HCT116 (cell line): ENCODE results near the gene BZW2. TPM values are rescaled to one million over a fixed set of nuclear protein-coding genes. Genes with fewer than 3 reads are reported as not detected.

Source experiments
- ATAC-seq: fragments of 200-7000 bp; cut with Tn5 transposase; 2 replicates; pipeline ENCODE4 v1.9.1; 2020; ENCODE audit warnings: mild to moderate bottlenecking, moderate library complexity
- BruUV-seq: library from RNA; stranded (reverse); fragments of 400-500 nt; replicated peaks from 2 replicates; lab custom pipeline; 2021; lab: Mats Ljungman, UMichigan
- CTCF ChIA-PET: fragments of 300-600 bp; sonication (Branson Sonifier 250); formaldehyde crosslinking; loops from one replicate; lab custom pipeline; 2021; ENCODE audit warnings: antibody characterized with exemption; lab: Charles Lee
- POLR2A ChIA-PET: fragments of 300-600, 350-600 bp; sonication (Branson Sonifier 250); formaldehyde crosslinking; loops from one replicate; lab custom pipeline; 2021; ENCODE audit warnings: antibody characterized with exemption; lab: Charles Lee
- RAD21 ChIA-PET, 2 experiments: fragments of 300-600 bp; sonication (Branson Sonifier 250); formaldehyde crosslinking; loops; one replicate each; lab custom pipeline; 2023; ENCODE audit warnings: low total read pairs in 2 of 2; ENCODE audit not compliant: uncharacterized antibody in 2 of 2, unreplicated experiment in 2 of 2, low non-redundant PET in 1 of 2; lab: Charles Lee
- DNase-seq: peaks from one replicate; pipeline ENCODE4 v3.0.0-alpha.2; 2010; ENCODE audit warnings: low read depth, low spot score
- H2AFZ ChIP-seq: fragments of 200-600 bp; shearing (Covaris generic), sonication (generic); 2 replicates; pipeline ENCODE4 v1.6.1; 2017; ENCODE audit warnings: low read depth, mixed run types, mixed read lengths, antibody characterized with exemption, low read length; ENCODE audit not compliant: poor library complexity, severe bottlenecking
- H3K27ac ChIP-seq: 2 replicates; pipeline ENCODE4 v1.5.1; 2012; ENCODE audit warnings: low read depth, low read length
- H3K27me3 ChIP-seq: fragments of 200-600 bp; sonication (generic); 2 replicates; pipeline ENCODE4 v1.6.1; 2016; ENCODE audit warnings: mixed run types, low read length, mixed read lengths; ENCODE audit not compliant: insufficient read depth
- H3K36me3 ChIP-seq, 2 experiments: fragments of 200-500 bp in 1 of 2; fragments of 200-600 bp in 1 of 2; sonication (Bioruptor generic) in 1 of 2; sonication (generic) in 1 of 2; 2 replicates each; pipeline versions ENCODE4 v1.5.1 to v1.6.1; 2014 to 2016; ENCODE audit warnings: low read length in 2 of 2, inconsistent platforms in 1 of 2, mixed read lengths in 1 of 2, mixed run types in 1 of 2; ENCODE audit not compliant: insufficient read depth in 2 of 2, control insufficient read depth in 1 of 2
- H3K4me1 ChIP-seq, 2 experiments: fragments of 200-600 bp in 1 of 2; sonication (generic) in 1 of 2; 2 replicates each; pipeline versions ENCODE4 v1.5.1 to v1.6.1; 2012 to 2017; ENCODE audit warnings: low read length in 2 of 2, inconsistent platforms in 1 of 2, mild to moderate bottlenecking in 1 of 2, mixed read lengths in 1 of 2, mixed run types in 1 of 2, moderate library complexity in 1 of 2; ENCODE audit not compliant: insufficient read depth in 2 of 2, control insufficient read depth in 1 of 2
- H3K4me2 ChIP-seq: fragments of 200-600 bp; sonication (generic); 2 replicates; pipeline ENCODE4 v1.6.1; 2017; ENCODE audit warnings: mixed run types, low read length, mixed read lengths
- H3K4me3 ChIP-seq, 2 experiments: fragments of 200-600 bp in 1 of 2; sonication (generic) in 1 of 2; replicated peaks in 1 of 2; 2 replicates each; pipeline ENCODE4 v1.5.1; 2011 to 2016; ENCODE audit warnings: low read length in 2 of 2, control low read depth in 1 of 2, low read depth in 1 of 2, mild to moderate bottlenecking in 1 of 2, mixed read lengths in 1 of 2, mixed run types in 1 of 2
- H3K79me2 ChIP-seq: fragments of 200-600 bp; sonication (generic); 2 replicates; pipeline ENCODE4 v1.6.1; 2017; ENCODE audit warnings: mild to moderate bottlenecking, mixed run types, low read length, moderate library complexity, mixed read lengths; ENCODE audit not compliant: insufficient read depth
- H3K9ac ChIP-seq: fragments of 200-600 bp; sonication (generic); 2 replicates; pipeline ENCODE4 v1.6.1; 2016; ENCODE audit warnings: low read length, mixed read lengths
- H3K9me2 ChIP-seq: fragments of 200-600 bp; sonication (generic), shearing (Covaris generic); 2 replicates; pipeline ENCODE4 v1.6.1; 2017; ENCODE audit warnings: mixed run types, mild to moderate bottlenecking, moderate library complexity; ENCODE audit not compliant: insufficient read depth
- H3K9me3 ChIP-seq, 2 experiments: fragments of 200-500 bp in 1 of 2; fragments of 200-600 bp in 1 of 2; sonication (Bioruptor generic) in 1 of 2; sonication (generic) in 1 of 2; 2 replicates each; pipeline ENCODE4 v1.6.1; 2014 to 2017; ENCODE audit warnings: low read length in 2 of 2, mixed read lengths in 2 of 2, inconsistent platforms in 1 of 2, low read depth in 1 of 2, mild to moderate bottlenecking in 1 of 2, mixed run types in 1 of 2, moderate library complexity in 1 of 2; ENCODE audit not compliant: control insufficient read depth in 1 of 2, insufficient read depth in 1 of 2
- H4K20me1 ChIP-seq: fragments of 200-600 bp; sonication (generic), shearing (Covaris generic); 2 replicates; pipeline ENCODE4 v1.6.1; 2017; ENCODE audit warnings: mixed run types, mild to moderate bottlenecking, moderate library complexity; ENCODE audit not compliant: insufficient read depth
- CBX3 ChIP-seq: IDR thresholded peaks from 2 replicates; pipeline ENCODE4 v1.6.1; 2012; ENCODE audit warnings: low read depth
- CEBPB ChIP-seq: IDR thresholded peaks from 2 replicates; pipeline ENCODE4 v1.6.1; 2012; ENCODE audit warnings: low read depth
- ELF1 ChIP-seq: IDR thresholded peaks from 2 replicates; pipeline ENCODE4 v1.6.1; 2012; ENCODE audit warnings: low read depth, borderline replicate concordance
- EZH2phosphoT487 ChIP-seq: fragments of 200-600 bp; IDR thresholded peaks from 2 replicates; pipeline ENCODE4 v1.6.1; 2018; ENCODE audit warnings: antibody characterized with exemption, borderline replicate concordance
- FOSL1 ChIP-seq: IDR thresholded peaks from 2 replicates; pipeline ENCODE4 v1.6.1; 2012; ENCODE audit warnings: low read depth
- JUND ChIP-seq: IDR thresholded peaks from 2 replicates; pipeline ENCODE4 v1.6.1; 2012
- POLR2AphosphoS5 ChIP-seq: IDR thresholded peaks from 2 replicates; pipeline ENCODE4 v1.6.1; 2011; ENCODE audit warnings: mild to moderate bottlenecking, low read depth, low read length, moderate library complexity
- RAD21 ChIP-seq: IDR thresholded peaks from 2 replicates; pipeline ENCODE4 v1.6.1; 2012; ENCODE audit warnings: low read depth, mild to moderate bottlenecking
- SP1 ChIP-seq: IDR thresholded peaks from 2 replicates; pipeline ENCODE4 v1.6.1; 2012; ENCODE audit warnings: low read depth
- SRF ChIP-seq: IDR thresholded peaks from 2 replicates; pipeline ENCODE4 v1.6.1; 2012; ENCODE audit warnings: low read depth
- TCF7L2 ChIP-seq: IDR thresholded peaks from 2 replicates; pipeline ENCODE4 v1.7.0; 2011; ENCODE audit warnings: borderline replicate concordance, inconsistent platforms; ENCODE audit not compliant: insufficient read depth, insufficient read length; ENCODE audit errors: extremely low read depth
- YY1 ChIP-seq: IDR thresholded peaks from 2 replicates; pipeline ENCODE4 v1.6.1; 2011; ENCODE audit warnings: low read length, low read depth, moderate library complexity, mild to moderate bottlenecking; ENCODE audit not compliant: insufficient replicate concordance; ENCODE audit errors: extremely low read depth
- ZFX ChIP-seq: fragments of 450-650 bp; IDR thresholded peaks from 2 replicates; pipeline ENCODE4 v1.6.1; 2017
- ZNF274 ChIP-seq: fragments of 200-500 bp; sonication (Bioruptor generic); IDR thresholded peaks from 2 replicates; pipeline ENCODE4 v1.6.1; 2014; ENCODE audit warnings: mild to moderate bottlenecking, low read depth, low read length, inconsistent platforms
- intact Hi-C: fragments of 100-400 bp; cut with micrococcal nuclease; formaldehyde crosslinking; loops from 2 replicates; pipeline ENCODE4 v1.10.0; 2022
- total RNA-seq: library from RNA; stranded (reverse); gene quantifications from one replicate; pipeline ENCODE4 v1.2.1, GENCODE V29; 2021; ENCODE audit not compliant: unreplicated experiment
- TF ChIP-seq, protein P1 (sequence below): IDR thresholded peaks from 2 replicates; pipeline ENCODE4 v1.6.1; 2011; ENCODE audit warnings: mild to moderate bottlenecking, low read length, moderate library complexity; ENCODE audit not compliant: insufficient replicate concordance; ENCODE audit errors: extremely low read depth
- TF ChIP-seq, protein P2 (sequence below), 3 experiments: fragments of 200-600 bp in 1 of 3; sonication (generic) in 1 of 3; IDR thresholded peaks in 2 of 3; conservative IDR thresholded peaks in 1 of 3; 2 replicates each; pipeline ENCODE4 v1.5.1; 2012 to 2017; ENCODE audit warnings: low read depth in 2 of 3, low read length in 2 of 3, antibody characterized with exemption in 1 of 3, borderline replicate concordance in 1 of 3, control low read depth in 1 of 3, mild to moderate bottlenecking in 1 of 3, mixed read lengths in 1 of 3, mixed run types in 1 of 3, moderate library complexity in 1 of 3; ENCODE audit not compliant: insufficient read depth in 1 of 3
- TF ChIP-seq, protein P3 (sequence below): IDR thresholded peaks from 2 replicates; pipeline ENCODE4 v1.6.1; 2012; ENCODE audit warnings: low read depth

The BZW2 gene
- total RNA-seq, 1 experiment from 2014 or later: 119 TPM

DNA sequence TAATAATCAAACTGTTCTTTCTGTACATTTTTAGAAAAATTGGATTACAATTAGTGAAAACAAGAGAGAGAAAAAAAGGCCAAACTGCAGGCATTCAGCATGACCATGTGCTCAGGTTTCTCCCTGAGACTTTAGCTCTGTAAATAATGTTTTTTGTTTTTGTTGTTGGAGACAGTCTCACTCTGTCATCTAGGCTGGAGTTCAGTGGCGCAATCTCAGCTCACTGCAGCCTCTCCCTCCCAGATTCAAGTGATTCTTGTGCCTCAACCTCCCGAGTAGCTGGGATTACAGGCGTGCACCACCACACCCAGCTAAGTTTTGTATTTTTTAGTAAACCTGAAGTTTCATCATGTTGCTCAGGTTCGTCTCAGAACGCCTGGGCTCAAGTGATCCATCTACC lies 23.0 kb downstream of the BZW2 start:
- intact Hi-C loops: no loop called here
- no peaks in the 10 kb centered on the region for H4K20me1 ChIP-seq
- DNase-seq (no peak), ATAC-seq (no peak)
- H3K4me2 ChIP-seq: peak overlapping the region; percentile 34
- no peak overlapping the region for H3K4me3 ChIP-seq
- BruUV-seq: no TSS peak
- POLR2A ChIA-PET: no interaction called here
- H3K27me3 ChIP-seq: no peaks in the 10 kb centered on the region
- H3K9me3 ChIP-seq: no peaks in the 10 kb centered on the region
- peak overlapping the region; percentile 56; the same call in 1 of the 2 replicates for H3K27ac ChIP-seq
- H3K79me2 ChIP-seq: peaks cover 82% of the 10 kb centered on the region
- H3K36me3 ChIP-seq: peaks cover 0 to 20% of the 10 kb centered on the region in 2 experiments; a peak in 2 of 4 replicates
- TF ChIP-seq CEBPB: no peak
- TF ChIP-seq FOSL1: no peak
- TF ChIP-seq EZH2phosphoT487: no peak
- no peak for TF ChIP-seq YY1
- no peak for TF ChIP-seq ELF1
- TF ChIP-seq TCF7L2: no peak
- TF ChIP-seq SP1: no peak
- TF ChIP-seq, protein P1, sequence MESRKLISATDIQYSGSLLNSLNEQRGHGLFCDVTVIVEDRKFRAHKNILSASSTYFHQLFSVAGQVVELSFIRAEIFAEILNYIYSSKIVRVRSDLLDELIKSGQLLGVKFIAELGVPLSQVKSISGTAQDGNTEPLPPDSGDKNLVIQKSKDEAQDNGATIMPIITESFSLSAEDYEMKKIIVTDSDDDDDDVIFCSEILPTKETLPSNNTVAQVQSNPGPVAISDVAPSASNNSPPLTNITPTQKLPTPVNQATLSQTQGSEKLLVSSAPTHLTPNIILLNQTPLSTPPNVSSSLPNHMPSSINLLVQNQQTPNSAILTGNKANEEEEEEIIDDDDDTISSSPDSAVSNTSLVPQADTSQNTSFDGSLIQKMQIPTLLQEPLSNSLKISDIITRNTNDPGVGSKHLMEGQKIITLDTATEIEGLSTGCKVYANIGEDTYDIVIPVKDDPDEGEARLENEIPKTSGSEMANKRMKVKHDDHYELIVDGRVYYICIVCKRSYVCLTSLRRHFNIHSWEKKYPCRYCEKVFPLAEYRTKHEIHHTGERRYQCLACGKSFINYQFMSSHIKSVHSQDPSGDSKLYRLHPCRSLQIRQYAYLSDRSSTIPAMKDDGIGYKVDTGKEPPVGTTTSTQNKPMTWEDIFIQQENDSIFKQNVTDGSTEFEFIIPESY: no peak
- TF ChIP-seq SRF: no peak
- TF ChIP-seq JUND: no peak
- TF ChIP-seq, protein P2, sequence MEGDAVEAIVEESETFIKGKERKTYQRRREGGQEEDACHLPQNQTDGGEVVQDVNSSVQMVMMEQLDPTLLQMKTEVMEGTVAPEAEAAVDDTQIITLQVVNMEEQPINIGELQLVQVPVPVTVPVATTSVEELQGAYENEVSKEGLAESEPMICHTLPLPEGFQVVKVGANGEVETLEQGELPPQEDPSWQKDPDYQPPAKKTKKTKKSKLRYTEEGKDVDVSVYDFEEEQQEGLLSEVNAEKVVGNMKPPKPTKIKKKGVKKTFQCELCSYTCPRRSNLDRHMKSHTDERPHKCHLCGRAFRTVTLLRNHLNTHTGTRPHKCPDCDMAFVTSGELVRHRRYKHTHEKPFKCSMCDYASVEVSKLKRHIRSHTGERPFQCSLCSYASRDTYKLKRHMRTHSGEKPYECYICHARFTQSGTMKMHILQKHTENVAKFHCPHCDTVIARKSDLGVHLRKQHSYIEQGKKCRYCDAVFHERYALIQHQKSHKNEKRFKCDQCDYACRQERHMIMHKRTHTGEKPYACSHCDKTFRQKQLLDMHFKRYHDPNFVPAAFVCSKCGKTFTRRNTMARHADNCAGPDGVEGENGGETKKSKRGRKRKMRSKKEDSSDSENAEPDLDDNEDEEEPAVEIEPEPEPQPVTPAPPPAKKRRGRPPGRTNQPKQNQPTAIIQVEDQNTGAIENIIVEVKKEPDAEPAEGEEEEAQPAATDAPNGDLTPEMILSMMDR (IDR thresholded peaks at IDR 0.05 in 2 of 3, conservative IDR thresholded peaks at IDR 0.05 in 1 of 3; ENCODE audit: borderline replicate concordance in 1 of 3, insufficient read depth in 1 of 3, low read depth in 2 of 3, low read length in 2 of 3): no peak
- no peak for TF ChIP-seq RAD21
- no peak for TF ChIP-seq CBX3
- TF ChIP-seq, protein P3, sequence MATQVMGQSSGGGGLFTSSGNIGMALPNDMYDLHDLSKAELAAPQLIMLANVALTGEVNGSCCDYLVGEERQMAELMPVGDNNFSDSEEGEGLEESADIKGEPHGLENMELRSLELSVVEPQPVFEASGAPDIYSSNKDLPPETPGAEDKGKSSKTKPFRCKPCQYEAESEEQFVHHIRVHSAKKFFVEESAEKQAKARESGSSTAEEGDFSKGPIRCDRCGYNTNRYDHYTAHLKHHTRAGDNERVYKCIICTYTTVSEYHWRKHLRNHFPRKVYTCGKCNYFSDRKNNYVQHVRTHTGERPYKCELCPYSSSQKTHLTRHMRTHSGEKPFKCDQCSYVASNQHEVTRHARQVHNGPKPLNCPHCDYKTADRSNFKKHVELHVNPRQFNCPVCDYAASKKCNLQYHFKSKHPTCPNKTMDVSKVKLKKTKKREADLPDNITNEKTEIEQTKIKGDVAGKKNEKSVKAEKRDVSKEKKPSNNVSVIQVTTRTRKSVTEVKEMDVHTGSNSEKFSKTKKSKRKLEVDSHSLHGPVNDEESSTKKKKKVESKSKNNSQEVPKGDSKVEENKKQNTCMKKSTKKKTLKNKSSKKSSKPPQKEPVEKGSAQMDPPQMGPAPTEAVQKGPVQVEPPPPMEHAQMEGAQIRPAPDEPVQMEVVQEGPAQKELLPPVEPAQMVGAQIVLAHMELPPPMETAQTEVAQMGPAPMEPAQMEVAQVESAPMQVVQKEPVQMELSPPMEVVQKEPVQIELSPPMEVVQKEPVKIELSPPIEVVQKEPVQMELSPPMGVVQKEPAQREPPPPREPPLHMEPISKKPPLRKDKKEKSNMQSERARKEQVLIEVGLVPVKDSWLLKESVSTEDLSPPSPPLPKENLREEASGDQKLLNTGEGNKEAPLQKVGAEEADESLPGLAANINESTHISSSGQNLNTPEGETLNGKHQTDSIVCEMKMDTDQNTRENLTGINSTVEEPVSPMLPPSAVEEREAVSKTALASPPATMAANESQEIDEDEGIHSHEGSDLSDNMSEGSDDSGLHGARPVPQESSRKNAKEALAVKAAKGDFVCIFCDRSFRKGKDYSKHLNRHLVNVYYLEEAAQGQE: no peak
- no peak for TF ChIP-seq ZNF274
- TF ChIP-seq POLR2AphosphoS5: no peak
- TF ChIP-seq ZFX: no peak
- CTCF ChIA-PET: interaction anchor here (1.5 kb wide), 1 partner anchor 26 kb away, joined by 5 read pairs; no protein-coding TSS in a partner anchor
- 0 out of 2 replicates have a peak, but pooled peaks cover 2% of the 10 kb centered on the region for H3K9me2 ChIP-seq
- peaks cover 11 to 38% of the 10 kb centered on the region in 2 experiments for H3K4me1 ChIP-seq
- no peak overlapping the region for H2AFZ ChIP-seq
- RAD21 ChIA-PET: no interaction called here
- peak overlapping the region; percentile 8; the same call in 1 of the 2 replicates for H3K9ac ChIP-seq
